Measurements from ENCODE around the gene GBGT1.

GRCh38 chr9:133122935-133123611 lies 40.6 kb downstream of the GBGT1 start:
- TF ChIP-seq, protein P1, sequence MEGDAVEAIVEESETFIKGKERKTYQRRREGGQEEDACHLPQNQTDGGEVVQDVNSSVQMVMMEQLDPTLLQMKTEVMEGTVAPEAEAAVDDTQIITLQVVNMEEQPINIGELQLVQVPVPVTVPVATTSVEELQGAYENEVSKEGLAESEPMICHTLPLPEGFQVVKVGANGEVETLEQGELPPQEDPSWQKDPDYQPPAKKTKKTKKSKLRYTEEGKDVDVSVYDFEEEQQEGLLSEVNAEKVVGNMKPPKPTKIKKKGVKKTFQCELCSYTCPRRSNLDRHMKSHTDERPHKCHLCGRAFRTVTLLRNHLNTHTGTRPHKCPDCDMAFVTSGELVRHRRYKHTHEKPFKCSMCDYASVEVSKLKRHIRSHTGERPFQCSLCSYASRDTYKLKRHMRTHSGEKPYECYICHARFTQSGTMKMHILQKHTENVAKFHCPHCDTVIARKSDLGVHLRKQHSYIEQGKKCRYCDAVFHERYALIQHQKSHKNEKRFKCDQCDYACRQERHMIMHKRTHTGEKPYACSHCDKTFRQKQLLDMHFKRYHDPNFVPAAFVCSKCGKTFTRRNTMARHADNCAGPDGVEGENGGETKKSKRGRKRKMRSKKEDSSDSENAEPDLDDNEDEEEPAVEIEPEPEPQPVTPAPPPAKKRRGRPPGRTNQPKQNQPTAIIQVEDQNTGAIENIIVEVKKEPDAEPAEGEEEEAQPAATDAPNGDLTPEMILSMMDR (IDR thresholded peaks at IDR 0.05) = no peak
- TF ChIP-seq POLR2A (IDR thresholded peaks at IDR 0.05) = peak in 1 of 2 donors; percentile 66

Measured in Peyer's patch (tissue), 4 donors.